Urinary bladder (tissue), 4 donors: ENCODE measurements around the gene LRRC42. TPM values are rescaled to one million over a fixed set of nuclear protein-coding genes. Genes with fewer than 3 reads are reported as not detected.

ENCODE experiments used
- DNase-seq: peaks from one replicate; pipeline ENCODE4 v3.0.0-alpha.2; 2015; ENCODE audit errors: extremely low spot score
- H3K27ac ChIP-seq: one replicate; pipeline ENCODE4 v1.5.1; 2013; ENCODE audit warnings: low read depth, mild to moderate bottlenecking, moderate library complexity
- H3K36me3 ChIP-seq: one replicate; pipeline ENCODE4 v1.6.1; 2013; ENCODE audit warnings: mild to moderate bottlenecking, moderate library complexity; ENCODE audit not compliant: insufficient read depth
- H3K4me1 ChIP-seq: one replicate; pipeline ENCODE4 v1.6.1; 2013; ENCODE audit warnings: mild to moderate bottlenecking, moderate library complexity; ENCODE audit not compliant: insufficient read depth
- H3K4me3 ChIP-seq: one replicate; pipeline ENCODE4 v1.5.1; 2013; ENCODE audit warnings: low read depth, low read length
- WGBS: extraction: QIAGEN DNeasy Blood & Tissue Kit; methylation state at CpG from one replicate; pipeline ENCODE4 v1.1.7; 2013; 5-methylcytosine and 5-hydroxymethylcytosine counted together
- polyA plus RNA-seq: library from polyadenylated mRNA; stranded (reverse); fragments of 200-250 nt; gene quantifications from one replicate; pipeline ENCODE4 v1.2.3, GENCODE V29; 2013
- total RNA-seq: library from RNA; depleted of rRNA; stranded (reverse); fragments of >200 nt; gene quantifications from one replicate; pipeline ENCODE4 v1.2.3, GENCODE V29; 2014
- donor health status: healthy with polysubstance abuse.
- donor health status: healthy.

Gene LRRC42, protein sequence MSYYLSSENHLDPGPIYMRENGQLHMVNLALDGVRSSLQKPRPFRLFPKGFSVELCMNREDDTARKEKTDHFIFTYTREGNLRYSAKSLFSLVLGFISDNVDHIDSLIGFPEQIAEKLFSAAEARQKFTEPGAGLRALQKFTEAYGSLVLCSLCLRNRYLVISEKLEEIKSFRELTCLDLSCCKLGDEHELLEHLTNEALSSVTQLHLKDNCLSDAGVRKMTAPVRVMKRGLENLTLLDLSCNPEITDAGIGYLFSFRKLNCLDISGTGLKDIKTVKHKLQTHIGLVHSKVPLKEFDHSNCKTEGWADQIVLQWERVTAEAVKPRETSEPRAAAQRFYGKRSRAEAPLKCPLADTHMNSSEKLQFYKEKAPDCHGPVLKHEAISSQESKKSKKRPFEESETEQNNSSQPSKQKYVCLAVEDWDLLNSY
- 17.3 TPM for total RNA-seq
- 19.3 TPM for polyA plus RNA-seq

DNA sequence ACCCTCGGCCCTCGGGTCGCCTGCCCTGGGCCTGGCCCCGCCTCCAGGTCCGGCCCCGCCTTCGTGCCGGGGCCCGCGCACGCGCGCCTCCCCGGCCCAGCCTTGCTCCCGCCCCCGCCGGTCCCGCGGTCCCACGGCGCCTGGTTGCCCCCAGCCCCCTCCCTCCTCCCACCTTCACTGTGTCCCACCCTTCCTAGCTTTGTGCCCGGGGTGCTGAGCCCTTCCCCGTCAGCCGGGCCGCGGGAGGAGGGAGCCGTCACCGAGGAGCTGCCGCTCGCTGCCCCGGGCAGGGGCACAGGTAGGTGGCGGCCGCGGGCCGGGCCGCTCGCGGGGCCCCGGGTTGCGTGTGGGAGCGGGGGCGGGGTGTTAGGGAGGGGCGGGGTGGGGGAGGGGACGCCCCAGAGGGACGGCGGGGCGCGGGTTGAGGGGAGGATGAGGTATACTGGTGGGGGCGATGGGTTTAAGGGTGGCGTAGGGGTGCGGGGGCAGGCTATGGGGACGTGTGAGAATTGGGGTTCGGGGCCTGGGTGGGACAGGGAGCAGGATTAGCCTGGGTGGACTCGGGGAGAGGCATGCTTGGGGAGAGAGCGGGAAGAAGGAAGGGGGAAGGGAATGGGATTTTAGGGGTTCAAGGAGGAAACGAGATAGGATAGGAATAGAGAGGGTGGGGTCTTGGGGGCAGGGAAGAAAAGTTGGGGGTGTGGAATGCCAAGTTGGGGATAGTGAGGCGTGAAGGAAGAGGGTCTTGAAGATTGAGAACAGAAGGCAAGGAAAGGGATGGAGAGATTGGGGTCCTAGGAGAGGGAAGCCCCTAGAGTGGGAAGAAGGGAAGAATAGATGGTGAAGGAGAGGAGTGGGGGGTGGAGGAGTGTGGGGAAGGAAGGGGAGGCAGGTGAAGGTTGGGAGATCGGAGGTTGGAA lies at the start of gene LRRC42:
TSS of gene LRRC42 (plus strand) at position 99 of the 920 bp plus-strand sequence. CDS start 5,650 bp downstream, outside the sequence.
- Histone ChIP-seq H3K27ac (peak within 1 kb of the TSS; percentile 92), H3K4me3 (peak within 1 kb of the TSS; percentile 87), H3K4me1 (peaks cover 3% of the 10 kb centered on the region), H3K36me3 (no peaks in the 10 kb centered on the region)
- no peak for DNase-seq
- 1% methylated on average over 58 of the region's 58 CpGs for WGBS

- no peak overlapping the region for H3K4me3 ChIP-seq
- WGBS, result 20% methylated on average over 2 of the region's 2 CpGs
- no peak for DNase-seq
- no peaks in the 10 kb centered on the region for H3K36me3 ChIP-seq
- no peak overlapping the region for H3K27ac ChIP-seq
- no peaks in the 10 kb centered on the region for H3K4me1 ChIP-seq
These were observed 49.4 kb upstream of the LRRC42 start for GRCh38 chr1:53896635-53897229.

DNA sequence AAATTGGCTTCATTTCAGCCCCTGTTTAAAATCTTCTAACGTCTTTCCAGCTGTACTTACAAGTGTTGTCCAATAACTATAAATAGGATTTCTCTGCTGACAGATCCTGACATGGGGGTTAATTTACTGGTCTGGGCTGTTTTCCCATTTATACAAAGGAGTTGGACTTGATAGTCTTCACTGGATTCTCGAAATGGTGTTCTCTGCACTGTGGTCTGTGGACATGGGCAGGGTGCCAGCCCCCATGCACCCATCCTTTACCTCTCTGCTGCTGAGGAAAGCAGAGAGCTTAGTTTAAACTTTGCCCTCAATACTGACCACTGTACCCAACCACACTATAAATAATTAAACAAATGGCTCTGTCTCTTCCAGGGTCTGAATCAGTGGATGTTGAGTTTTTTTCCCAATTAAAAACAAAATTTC lies 46.9 kb upstream of the LRRC42 start:
- peak; percentile 32 for DNase-seq
- Histone ChIP-seq H3K36me3 (no peaks in the 10 kb centered on the region), H3K4me3 (no peak overlapping the region), H3K4me1 (peaks cover 2% of the 10 kb centered on the region), H3K27ac (no peak overlapping the region)
- WGBS, result 5% methylated on average over 2 of the region's 2 CpGs

GRCh38 chr1:53899708-53900107 lies 46.4 kb upstream of the LRRC42 start:
- Histone ChIP-seq H3K36me3 (no peaks in the 10 kb centered on the region), H3K4me3 (no peak overlapping the region), H3K27ac (no peak overlapping the region), H3K4me1 (peaks cover 2% of the 10 kb centered on the region)
- WGBS, result 81% methylated on average over 3 of the region's 3 CpGs
- no peak for DNase-seq

GRCh38 chr1:53902235-53903138 lies 43.7 kb upstream of the LRRC42 start:
- DNase-seq, result no peak
- WGBS, result 64% methylated on average over 7 of the region's 7 CpGs
- no peak overlapping the region for H3K4me3 ChIP-seq
- H3K36me3 ChIP-seq, result no peaks in the 10 kb centered on the region
- peaks cover 2% of the 10 kb centered on the region for H3K4me1 ChIP-seq
- no peak overlapping the region for H3K27ac ChIP-seq

- Histone ChIP-seq H3K27ac (no peak overlapping the region), H3K36me3 (no peaks in the 10 kb centered on the region), H3K4me3 (no peak overlapping the region), H3K4me1 (peaks cover 2% of the 10 kb centered on the region)
- WGBS, result 97% methylated on average over 8 of the region's 8 CpGs
- no peak for DNase-seq
These were observed 40.6 kb upstream of the LRRC42 start for GRCh38 chr1:53905509-53905908.

DNA sequence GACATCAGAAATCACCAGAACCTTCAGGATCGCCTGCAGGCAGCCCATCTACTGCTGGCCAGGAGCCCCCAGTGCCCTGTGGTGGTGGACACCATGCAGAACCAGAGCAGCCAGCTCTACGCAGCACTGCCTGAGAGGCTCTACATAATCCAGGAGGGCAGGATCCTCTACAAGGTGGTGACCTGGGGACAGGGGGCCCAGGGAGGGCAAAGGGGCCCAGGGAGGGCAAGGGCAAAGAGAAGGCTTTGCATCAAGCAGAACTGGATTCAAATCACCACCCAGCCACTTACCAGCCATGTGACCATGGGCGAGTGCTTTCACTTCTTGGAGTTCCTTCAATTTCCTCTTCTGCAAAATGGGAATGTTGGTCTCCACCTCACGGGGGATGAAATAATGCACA lies 40.0 kb upstream of the LRRC42 start:
- WGBS, result 95% methylated on average over 4 of the region's 4 CpGs
- no peak overlapping the region for H3K27ac ChIP-seq
- H3K4me3 ChIP-seq, result no peak overlapping the region
- H3K4me1 ChIP-seq, result peaks cover 2% of the 10 kb centered on the region
- no peaks in the 10 kb centered on the region for H3K36me3 ChIP-seq
- no peak for DNase-seq

GRCh38 chr1:53909946-53910345 lies 36.2 kb upstream of the LRRC42 start:
- Histone ChIP-seq H3K27ac (no peak overlapping the region), H3K4me1 (no peaks in the 10 kb centered on the region), H3K36me3 (no peaks in the 10 kb centered on the region), H3K4me3 (no peak overlapping the region)
- 84% methylated on average over 3 of the region's 3 CpGs for WGBS
- DNase-seq, result no peak

DNA sequence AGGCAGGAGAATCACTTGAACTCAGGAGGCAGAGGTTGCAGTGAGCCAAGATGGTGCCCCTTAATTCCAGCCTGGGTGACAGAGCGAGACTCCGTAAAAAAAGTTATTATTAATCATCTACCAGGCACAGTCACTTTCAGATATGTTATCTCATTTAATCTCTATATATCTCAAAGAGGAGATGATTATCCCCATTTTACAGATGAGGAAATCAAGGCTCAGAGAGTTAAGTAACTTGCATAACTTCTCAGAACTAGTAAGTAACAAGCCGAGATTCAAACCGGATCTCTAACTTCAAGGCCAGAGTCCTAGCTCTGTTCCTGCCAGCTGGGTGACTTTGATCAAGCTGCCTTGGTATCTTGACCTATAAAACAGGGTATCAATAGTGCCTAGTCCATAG lies 34.7 kb upstream of the LRRC42 start:
- Histone ChIP-seq H3K4me3 (no peak overlapping the region), H3K4me1 (no peaks in the 10 kb centered on the region), H3K36me3 (no peaks in the 10 kb centered on the region), H3K27ac (no peak overlapping the region)
- DNase-seq, result no peak
- 95% methylated on average over 4 of the region's 4 CpGs for WGBS

- 79% methylated on average over 5 of the region's 5 CpGs for WGBS
- Histone ChIP-seq H3K4me1 (no peaks in the 10 kb centered on the region), H3K4me3 (no peak overlapping the region), H3K36me3 (no peaks in the 10 kb centered on the region), H3K27ac (no peak overlapping the region)
- no peak for DNase-seq
These were observed 32.7 kb upstream of the LRRC42 start for GRCh38 chr1:53913352-53914033.

DNA sequence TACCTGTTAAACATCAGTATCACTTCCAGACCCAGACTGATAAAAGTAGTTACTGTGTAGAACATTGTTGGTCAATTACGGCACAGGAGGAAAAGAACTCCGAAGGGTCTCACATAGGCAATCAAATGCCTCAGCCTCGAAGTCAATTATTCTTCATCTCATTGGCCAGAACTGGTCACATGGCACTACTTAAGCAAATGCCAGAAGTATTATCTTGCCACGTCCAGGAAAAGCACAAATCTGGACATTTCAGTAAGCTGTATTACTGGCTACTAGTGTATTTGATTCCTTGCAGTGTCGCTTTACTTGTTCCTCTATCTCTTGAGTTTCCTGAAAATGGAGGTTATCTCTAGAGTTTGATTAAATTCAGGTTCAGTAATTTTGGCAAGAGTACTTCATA lies 27.8 kb upstream of the LRRC42 start:
- H3K4me3 ChIP-seq, result no peak overlapping the region
- peaks cover 2% of the 10 kb centered on the region for H3K36me3 ChIP-seq
- DNase-seq, result no peak
- H3K4me1 ChIP-seq, result no peaks in the 10 kb centered on the region
- WGBS, result 86% methylated on average over 5 of the region's 5 CpGs
- no peak overlapping the region for H3K27ac ChIP-seq

GRCh38 chr1:53919675-53920066 lies 26.5 kb upstream of the LRRC42 start:
- H3K36me3 ChIP-seq, result peaks cover 2% of the 10 kb centered on the region
- no peak overlapping the region for H3K4me3 ChIP-seq
- 87% methylated on average over 3 of the region's 3 CpGs for WGBS
- DNase-seq, result no peak
- no peak overlapping the region for H3K27ac ChIP-seq
- H3K4me1 ChIP-seq, result no peaks in the 10 kb centered on the region
